ENCODE data around the gene SH2D7.

GRCh38 chr15:78084449-78084750 is 8.0 kb upstream of the SH2D7 start:
- no peak for TF ChIP-seq POLR2AphosphoS5 (IDR thresholded peaks at IDR 0.05; ENCODE audit: low read depth, low read length)
- no peak for TF ChIP-seq CTCF (IDR thresholded peaks at IDR 0.05)
- TF ChIP-seq TCF7L2 (IDR thresholded peaks at IDR 0.05; ENCODE audit: low read depth, low read length): no peak

All from Panc1 (cell line).